ENCODE data around the gene ADAMTS7. TPM values are rescaled to one million over a fixed set of nuclear protein-coding genes. Genes with fewer than 3 reads are reported as not detected.
"Not testable (repeated sequence)": the region's sequence is repeated elsewhere in the genome, so short reads cannot be mapped to it uniquely, and the experiment has no call there.

ADAMTS7 gene
- total and polyA plus RNA-seq, 2 of the 4 experiments (the other 2 are of a cell fraction): 1.4 to 12.6 TPM

DNA sequence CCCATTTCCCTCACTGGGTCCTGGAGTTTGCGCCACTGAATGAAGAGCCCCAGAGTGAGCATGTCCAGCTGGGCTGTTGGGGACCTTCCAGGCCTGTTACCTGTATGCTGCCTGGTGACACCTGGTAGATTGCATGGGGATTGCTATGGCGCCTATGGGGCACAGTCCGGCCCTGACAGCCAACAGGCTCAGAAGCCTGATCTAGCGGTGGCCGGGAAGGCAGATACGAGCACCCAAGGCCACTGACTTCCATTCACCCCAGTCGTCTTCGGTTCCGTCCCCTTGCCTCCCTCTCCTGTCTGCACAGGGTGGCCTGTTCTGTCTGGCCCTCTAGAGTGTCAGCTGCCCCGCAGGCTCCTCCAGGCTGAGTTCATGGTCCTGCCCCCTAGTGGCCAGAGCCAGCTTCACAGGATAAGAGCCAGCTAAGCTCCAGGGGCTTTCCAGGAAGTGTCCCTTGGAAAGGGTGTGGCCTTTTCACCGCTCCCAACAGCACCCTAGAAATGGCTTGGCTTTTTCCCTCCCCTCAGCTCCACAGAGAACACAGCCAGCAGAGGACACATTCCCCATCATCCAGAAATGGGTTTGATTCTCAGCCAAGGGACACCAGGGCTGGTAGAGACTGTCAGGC lies 73.2 kb downstream of the ADAMTS7 start:
- H2BK120ac ChIP-seq (ENCODE audit: low read depth, low read length); CTCF ChIA-PET; H2BK15ac ChIP-seq (ENCODE audit: low read depth, low read length); H3K18ac ChIP-seq (ENCODE audit: low read depth, low read length); H3K56ac ChIP-seq (ENCODE audit: extremely low read depth, insufficient read depth, low read length); H4K20me1 ChIP-seq (ENCODE audit: insufficient read depth, low read length); H3K9me3 ChIP-seq (ENCODE audit: control insufficient read depth, insufficient read depth, low read length); H2AK5ac ChIP-seq (ENCODE audit: low read depth, low read length); H2BK20ac ChIP-seq (ENCODE audit: low read depth, low read length); H2BK5ac ChIP-seq (ENCODE audit: low read depth, low read length, poor library complexity, severe bottlenecking); H3K9me1 ChIP-seq (ENCODE audit: insufficient read depth, low read length); dilution Hi-C loops (cut with HindIII; ENCODE audit: low sequenced_read_pairs, unreplicated experiment); H3K4me3 ChIP-seq (ENCODE audit: insufficient read depth, low read depth, low read length); H2AFZ ChIP-seq (replicated peaks; ENCODE audit: low read length, poor library complexity); H3K36me3 ChIP-seq (ENCODE audit: control insufficient read depth, insufficient read depth, low read length); H3K79me1 ChIP-seq (ENCODE audit: low read depth in 1 of 2, low read length in 2 of 2); POLR2A ChIA-PET (ENCODE audit: unreplicated experiment); H2AK9ac ChIP-seq (replicated peaks; ENCODE audit: low read depth, low read length, poor library complexity); H3K23ac ChIP-seq (ENCODE audit: low read depth, low read length); BruUV-seq (replicated peaks); intact Hi-C loops (cut with micrococcal nuclease); H3K27ac ChIP-seq (ENCODE audit: insufficient read depth, low read length); H4K5ac ChIP-seq (ENCODE audit: low read depth, low read length); in situ Hi-C loops (cut with MboI; ENCODE audit: low sequenced_read_pairs); H3K9ac ChIP-seq (ENCODE audit: low read depth, low read length); H3K14ac ChIP-seq (replicated peaks; ENCODE audit: low read depth, low read length); H3K4ac ChIP-seq (ENCODE audit: low read depth, low read length); H3K4me2 ChIP-seq (ENCODE audit: low read depth, low read length); H3K4me1 ChIP-seq (ENCODE audit: control insufficient read depth, insufficient read depth, low read length); H4K91ac ChIP-seq (ENCODE audit: insufficient read depth, low read depth, low read length): not testable (repeated sequence)
- H3K27me3 ChIP-seq (ENCODE audit: control insufficient read depth, insufficient read depth, low read length): peaks cover 20% of the 10 kb centered on the region; the same call in 1 of the 2 replicates
- ATAC-seq (ENCODE audit: low read depth) (peak; percentile 97), DNase-seq (peak; percentile 18)
- TF ChIP-seq, protein P1, sequence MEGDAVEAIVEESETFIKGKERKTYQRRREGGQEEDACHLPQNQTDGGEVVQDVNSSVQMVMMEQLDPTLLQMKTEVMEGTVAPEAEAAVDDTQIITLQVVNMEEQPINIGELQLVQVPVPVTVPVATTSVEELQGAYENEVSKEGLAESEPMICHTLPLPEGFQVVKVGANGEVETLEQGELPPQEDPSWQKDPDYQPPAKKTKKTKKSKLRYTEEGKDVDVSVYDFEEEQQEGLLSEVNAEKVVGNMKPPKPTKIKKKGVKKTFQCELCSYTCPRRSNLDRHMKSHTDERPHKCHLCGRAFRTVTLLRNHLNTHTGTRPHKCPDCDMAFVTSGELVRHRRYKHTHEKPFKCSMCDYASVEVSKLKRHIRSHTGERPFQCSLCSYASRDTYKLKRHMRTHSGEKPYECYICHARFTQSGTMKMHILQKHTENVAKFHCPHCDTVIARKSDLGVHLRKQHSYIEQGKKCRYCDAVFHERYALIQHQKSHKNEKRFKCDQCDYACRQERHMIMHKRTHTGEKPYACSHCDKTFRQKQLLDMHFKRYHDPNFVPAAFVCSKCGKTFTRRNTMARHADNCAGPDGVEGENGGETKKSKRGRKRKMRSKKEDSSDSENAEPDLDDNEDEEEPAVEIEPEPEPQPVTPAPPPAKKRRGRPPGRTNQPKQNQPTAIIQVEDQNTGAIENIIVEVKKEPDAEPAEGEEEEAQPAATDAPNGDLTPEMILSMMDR (conservative IDR thresholded peaks at IDR 0.05; ENCODE audit: low read depth, low read length): peak; percentile 47
- TF ChIP-seq RAD21 (IDR thresholded peaks at IDR 0.05; ENCODE audit: low read length): peak; percentile 14; the same call in 1 of the 2 replicates
- TF ChIP-seq SMC3 (IDR thresholded peaks at IDR 0.05; ENCODE audit: low read depth, low read length): peak; percentile 22; the same call in 1 of the 2 replicates
- peak overlapping the region in 1 of 2 experiments; percentile 65; a peak in 1 of 4 replicates for H4K8ac ChIP-seq (ENCODE audit: low read depth in 2 of 2, low read length in 2 of 2)
- 5% methylated on average over 4 of the region's 11 CpGs; no CpG with 5 or more reads in 1 of the 2 experiments for WGBS, 2 experiments (ENCODE audit: extremely low coverage in 2 of 2, insufficient read length in 1 of 2)

Data from IMR-90 (cell line).